Lower leg skin (tissue), 3 donors: Measurements from ENCODE around the gene CMIP.

Experiments
- POLR2A ChIP-seq, 2 donors: fragments of 450-650 bp; IDR thresholded peaks; one replicate each; pipeline ENCODE4 v1.6.1; 2016 to 2017; ENCODE audit warnings: antibody characterized with exemption in 2 of 2, mild to moderate bottlenecking in 1 of 2, moderate library complexity in 1 of 2
- TF ChIP-seq, protein P1 (sequence below), 3 donors: fragments of 450-650 bp; IDR thresholded peaks; one replicate each; pipeline ENCODE4 v1.5.1; 2016; ENCODE audit warnings: antibody characterized with exemption in 3 of 3, mild to moderate bottlenecking in 3 of 3, moderate library complexity in 2 of 3

DNA sequence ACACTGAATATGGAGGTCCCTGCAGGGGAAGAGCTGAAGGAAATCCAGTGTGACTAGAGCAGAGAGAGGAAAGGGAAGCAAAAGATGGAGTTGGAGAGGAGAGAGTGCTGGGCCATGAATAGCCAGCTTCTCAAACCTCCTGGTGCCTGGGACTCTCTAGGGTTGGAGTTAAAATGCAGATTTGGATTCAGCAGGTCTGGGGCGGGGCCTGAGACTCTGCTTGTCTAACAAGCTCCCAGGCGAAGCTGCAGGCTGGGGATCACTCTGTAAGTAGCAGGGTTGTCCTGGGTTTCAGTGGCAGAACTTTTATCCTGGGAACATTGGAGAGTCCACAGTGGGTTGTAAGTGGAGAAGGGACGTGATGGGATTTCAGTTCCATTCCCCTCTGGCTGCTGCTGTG is 231.1 kb downstream of the CMIP start:
- TF ChIP-seq, protein P1, sequence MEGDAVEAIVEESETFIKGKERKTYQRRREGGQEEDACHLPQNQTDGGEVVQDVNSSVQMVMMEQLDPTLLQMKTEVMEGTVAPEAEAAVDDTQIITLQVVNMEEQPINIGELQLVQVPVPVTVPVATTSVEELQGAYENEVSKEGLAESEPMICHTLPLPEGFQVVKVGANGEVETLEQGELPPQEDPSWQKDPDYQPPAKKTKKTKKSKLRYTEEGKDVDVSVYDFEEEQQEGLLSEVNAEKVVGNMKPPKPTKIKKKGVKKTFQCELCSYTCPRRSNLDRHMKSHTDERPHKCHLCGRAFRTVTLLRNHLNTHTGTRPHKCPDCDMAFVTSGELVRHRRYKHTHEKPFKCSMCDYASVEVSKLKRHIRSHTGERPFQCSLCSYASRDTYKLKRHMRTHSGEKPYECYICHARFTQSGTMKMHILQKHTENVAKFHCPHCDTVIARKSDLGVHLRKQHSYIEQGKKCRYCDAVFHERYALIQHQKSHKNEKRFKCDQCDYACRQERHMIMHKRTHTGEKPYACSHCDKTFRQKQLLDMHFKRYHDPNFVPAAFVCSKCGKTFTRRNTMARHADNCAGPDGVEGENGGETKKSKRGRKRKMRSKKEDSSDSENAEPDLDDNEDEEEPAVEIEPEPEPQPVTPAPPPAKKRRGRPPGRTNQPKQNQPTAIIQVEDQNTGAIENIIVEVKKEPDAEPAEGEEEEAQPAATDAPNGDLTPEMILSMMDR (IDR thresholded peaks at IDR 0.05): no peak
- TF ChIP-seq POLR2A (IDR thresholded peaks at IDR 0.05): no peak
